HG03469 (cell line): ENCODE measurements around the gene SLC25A40.

Experiments
- ATAC-seq: cut with Tn5 transposase; IDR thresholded peaks from one replicate; pipeline ENCODE4 v1.9.1; 2021; ENCODE audit warnings: mild to moderate bottlenecking, moderate library complexity, moderate number of reproducible peaks; ENCODE audit not compliant: unreplicated experiment

SLC25A40 gene

DNA sequence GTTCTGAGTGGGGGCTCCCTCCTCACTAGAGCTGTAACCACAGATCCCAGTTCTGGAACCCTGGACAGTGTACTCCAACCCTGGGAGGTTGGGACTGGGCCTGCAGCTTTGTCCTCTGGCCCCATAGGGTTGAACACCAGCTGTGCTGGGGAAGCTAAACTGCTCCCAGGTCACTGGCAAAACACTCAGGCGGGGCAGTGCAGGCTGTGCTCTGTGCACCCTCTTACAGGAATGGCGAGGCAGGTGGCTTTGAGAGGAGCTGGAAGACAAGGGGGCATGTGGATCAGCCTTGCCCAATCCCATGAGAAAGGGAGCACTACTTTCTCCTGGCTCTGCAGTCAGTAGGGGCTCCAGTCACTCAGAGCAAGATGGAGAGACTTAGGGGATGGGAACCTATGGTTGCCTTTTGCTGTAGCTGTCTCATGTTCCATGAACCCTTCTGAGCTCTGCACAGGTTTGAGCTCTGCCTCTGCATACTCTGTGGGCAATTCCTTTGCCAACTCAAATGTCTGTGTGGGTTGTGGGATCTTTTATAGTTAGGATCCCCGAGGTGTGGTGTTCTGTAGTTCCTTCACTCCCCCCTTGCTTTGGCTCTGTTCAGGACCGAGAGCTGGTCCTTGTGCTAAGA, 90.7 kb downstream of the SLC25A40 start:
- no peak for ATAC-seq

DNA sequence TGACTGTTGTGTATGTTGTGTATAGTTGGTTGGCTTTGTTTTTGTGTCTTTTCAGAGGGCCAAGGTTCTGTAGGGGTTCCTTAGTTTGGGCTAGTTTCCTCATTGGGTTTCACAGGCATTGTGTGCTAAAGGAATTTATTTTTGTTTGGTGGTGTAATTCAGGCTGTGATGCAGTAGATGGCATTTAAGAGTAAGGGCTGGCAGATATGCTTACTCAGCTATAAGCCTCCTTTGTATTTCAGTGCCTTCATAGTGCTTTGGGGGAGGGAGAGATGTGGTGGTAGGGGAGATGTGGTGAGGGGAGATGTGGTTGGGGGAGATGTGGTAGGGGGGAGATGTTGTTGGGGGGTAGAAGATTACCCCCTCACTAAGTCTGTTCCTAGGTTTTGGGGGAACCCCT, 91.7 kb downstream of the SLC25A40 start:
- no peak for ATAC-seq
